RWPE2 (cell line): ENCODE measurements around the gene MYO3A.
"Not testable (repeated sequence)": the region's sequence is repeated elsewhere in the genome, so short reads cannot be mapped to it uniquely, and the experiment has no call there.

ENCODE experiments used
- ATAC-seq: fragments of 200-7000 bp; cut with Tn5 transposase; 3 replicates; pipeline ENCODE4 v1.9.1; 2021; ENCODE audit warnings: low read depth
- DNase-seq: peaks from one replicate; pipeline ENCODE4 v3.0.0-alpha.2; 2020; ENCODE audit warnings: low spot score
- H3K27ac ChIP-seq: fragments of 450-650 bp; 2 replicates; pipeline ENCODE4 v1.5.1; 2017; ENCODE audit warnings: mild to moderate bottlenecking; ENCODE audit not compliant: poor library complexity, severe bottlenecking
- H3K27me3 ChIP-seq: fragments of 250-450 bp; sonication (Bioruptor Pico); 2 replicates; pipeline ENCODE4 v1.5.1; 2021; ENCODE audit warnings: mild to moderate bottlenecking, moderate library complexity; ENCODE audit not compliant: insufficient read depth, poor library complexity, severe bottlenecking
- H3K36me3 ChIP-seq: fragments of 250-450 bp; sonication (Bioruptor Pico); 2 replicates; pipeline ENCODE4 v1.5.1; 2020; ENCODE audit warnings: low read depth, mild to moderate bottlenecking, moderate library complexity
- H3K4me1 ChIP-seq: fragments of 250-450 bp; sonication (Bioruptor Pico); 2 replicates; pipeline ENCODE4 v1.5.1; 2021; ENCODE audit warnings: mild to moderate bottlenecking, moderate library complexity; ENCODE audit not compliant: insufficient read depth, poor library complexity, severe bottlenecking
- H3K4me3 ChIP-seq: fragments of 250-450 bp; sonication (Bioruptor Pico); 2 replicates; pipeline ENCODE4 v1.5.1; 2021; ENCODE audit warnings: mild to moderate bottlenecking, moderate library complexity; ENCODE audit not compliant: severe bottlenecking
- H3K9me3 ChIP-seq: fragments of 250-450 bp; sonication (Bioruptor Pico); 2 replicates; pipeline ENCODE4 v1.5.1; 2021; ENCODE audit warnings: mild to moderate bottlenecking, moderate library complexity; ENCODE audit not compliant: severe bottlenecking
- TF ChIP-seq, protein P1 (sequence below): fragments of 450-650 bp; IDR thresholded peaks from one replicate; pipeline ENCODE4 v1.5.1; 2017; ENCODE audit warnings: mild to moderate bottlenecking, moderate library complexity; ENCODE audit not compliant: poor library complexity, severe bottlenecking

Gene MYO3A

DNA sequence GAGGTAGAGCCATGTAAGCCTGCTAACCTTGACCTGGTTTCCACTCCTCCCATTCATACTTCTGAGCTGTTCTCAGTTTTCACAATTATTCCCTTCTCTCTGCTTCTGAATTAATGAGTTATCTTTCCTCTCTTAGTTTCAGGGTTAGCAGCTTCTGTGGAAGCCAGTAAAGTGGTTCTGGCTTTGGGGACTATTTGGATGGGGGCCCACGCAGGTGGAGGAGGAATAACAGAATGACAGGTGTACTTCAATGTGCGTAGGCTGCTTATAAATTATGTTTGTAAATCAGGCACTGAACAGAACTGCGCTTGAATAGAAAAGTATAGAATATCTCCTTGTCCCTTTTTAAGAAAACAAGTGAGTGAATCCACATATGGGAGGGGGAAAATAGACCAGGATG, 153.6 kb downstream of the MYO3A start:
- ATAC-seq, result no peak
- Histone ChIP-seq H3K27me3 (no peaks in the 10 kb centered on the region), H3K4me3 (no peak overlapping the region), H3K27ac (no peak overlapping the region), H3K4me1 (no peaks in the 10 kb centered on the region), H3K9me3 (no peaks in the 10 kb centered on the region), H3K36me3 (no peaks in the 10 kb centered on the region)
- TF ChIP-seq, protein P1, sequence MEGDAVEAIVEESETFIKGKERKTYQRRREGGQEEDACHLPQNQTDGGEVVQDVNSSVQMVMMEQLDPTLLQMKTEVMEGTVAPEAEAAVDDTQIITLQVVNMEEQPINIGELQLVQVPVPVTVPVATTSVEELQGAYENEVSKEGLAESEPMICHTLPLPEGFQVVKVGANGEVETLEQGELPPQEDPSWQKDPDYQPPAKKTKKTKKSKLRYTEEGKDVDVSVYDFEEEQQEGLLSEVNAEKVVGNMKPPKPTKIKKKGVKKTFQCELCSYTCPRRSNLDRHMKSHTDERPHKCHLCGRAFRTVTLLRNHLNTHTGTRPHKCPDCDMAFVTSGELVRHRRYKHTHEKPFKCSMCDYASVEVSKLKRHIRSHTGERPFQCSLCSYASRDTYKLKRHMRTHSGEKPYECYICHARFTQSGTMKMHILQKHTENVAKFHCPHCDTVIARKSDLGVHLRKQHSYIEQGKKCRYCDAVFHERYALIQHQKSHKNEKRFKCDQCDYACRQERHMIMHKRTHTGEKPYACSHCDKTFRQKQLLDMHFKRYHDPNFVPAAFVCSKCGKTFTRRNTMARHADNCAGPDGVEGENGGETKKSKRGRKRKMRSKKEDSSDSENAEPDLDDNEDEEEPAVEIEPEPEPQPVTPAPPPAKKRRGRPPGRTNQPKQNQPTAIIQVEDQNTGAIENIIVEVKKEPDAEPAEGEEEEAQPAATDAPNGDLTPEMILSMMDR, result no peak
- DNase-seq, result no peak

- TF ChIP-seq, protein P1, result no peak
- no peak for ATAC-seq
These were observed 156.0 kb downstream of the MYO3A start for GRCh38 chr10:26090026-26090425.

GRCh38 chr10:26090762-26091161, 156.7 kb downstream of the MYO3A start:
- H3K4me3 ChIP-seq, result no peak overlapping the region
- TF ChIP-seq, protein P1, result no peak
- no peak overlapping the region for H3K27ac ChIP-seq
- no peaks in the 10 kb centered on the region for H3K9me3 ChIP-seq
- ATAC-seq, result no peak
- no peaks in the 10 kb centered on the region for H3K4me1 ChIP-seq
- no peak for DNase-seq
- no peaks in the 10 kb centered on the region for H3K36me3 ChIP-seq
- H3K27me3 ChIP-seq, result no peaks in the 10 kb centered on the region

More at GRCh38 chr10:26090026-26090425, 156.0 kb downstream of the MYO3A start:
- Histone ChIP-seq H3K4me3 (no peak overlapping the region), H3K4me1 (no peaks in the 10 kb centered on the region), H3K36me3 (no peaks in the 10 kb centered on the region), H3K27ac (no peak overlapping the region), H3K27me3 (no peaks in the 10 kb centered on the region), H3K9me3 (no peaks in the 10 kb centered on the region)
- no peak for DNase-seq

DNA sequence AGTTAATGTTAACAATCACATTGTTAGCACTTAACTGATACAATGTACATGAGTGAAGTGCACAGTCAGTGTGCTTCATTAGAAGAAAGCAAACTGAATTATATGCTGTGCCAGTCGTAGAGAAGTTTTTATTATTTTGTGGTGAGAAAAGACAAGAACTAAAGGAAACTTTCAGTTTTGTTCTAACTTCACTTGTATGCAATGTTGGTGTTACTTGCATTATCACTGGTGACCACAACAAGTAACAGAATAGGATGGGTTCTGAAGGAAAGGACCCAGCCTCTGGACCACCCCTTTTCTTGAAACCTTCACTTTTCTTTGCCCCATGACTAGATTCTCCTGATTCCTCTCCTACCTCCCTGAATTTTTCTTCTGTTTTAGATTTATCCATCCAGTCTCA, 159.2 kb downstream of the MYO3A start:
- H3K4me3 ChIP-seq, result no peak overlapping the region
- no peaks in the 10 kb centered on the region for H3K4me1 ChIP-seq
- ATAC-seq, result no peak
- H3K9me3 ChIP-seq, result no peaks in the 10 kb centered on the region
- DNase-seq, result no peak
- TF ChIP-seq, protein P1, result no peak
- H3K27ac ChIP-seq, result no peak overlapping the region
- no peaks in the 10 kb centered on the region for H3K36me3 ChIP-seq
- no peaks in the 10 kb centered on the region for H3K27me3 ChIP-seq

DNA sequence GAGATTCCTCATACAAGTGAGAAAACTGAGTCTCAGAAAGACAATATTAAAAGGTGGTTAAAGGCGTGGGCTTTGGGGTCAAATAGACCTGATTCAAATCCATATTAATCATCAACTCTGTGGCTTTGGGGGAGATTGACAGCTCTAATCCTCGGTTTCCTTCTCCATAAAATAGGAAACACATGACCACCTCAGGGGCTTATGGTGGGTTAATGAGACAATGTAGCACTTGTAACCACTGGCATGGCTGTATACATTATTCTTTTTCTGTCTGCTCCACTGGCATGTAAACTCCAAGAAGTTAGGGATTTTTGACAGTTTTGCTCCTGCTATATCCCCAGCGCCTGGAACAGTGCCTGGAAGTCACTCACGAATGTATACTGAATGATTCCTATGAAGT, 161.8 kb downstream of the MYO3A start:
- ATAC-seq, result no peak
- H3K27me3 ChIP-seq, result no peaks in the 10 kb centered on the region
- H3K9me3 ChIP-seq, result no peaks in the 10 kb centered on the region
- H3K4me3 ChIP-seq, result no peak overlapping the region
- H3K27ac ChIP-seq, result no peak overlapping the region
- H3K4me1 ChIP-seq, result no peaks in the 10 kb centered on the region
- H3K36me3 ChIP-seq, result no peaks in the 10 kb centered on the region
- TF ChIP-seq, protein P1, result no peak
- no peak for DNase-seq

DNA sequence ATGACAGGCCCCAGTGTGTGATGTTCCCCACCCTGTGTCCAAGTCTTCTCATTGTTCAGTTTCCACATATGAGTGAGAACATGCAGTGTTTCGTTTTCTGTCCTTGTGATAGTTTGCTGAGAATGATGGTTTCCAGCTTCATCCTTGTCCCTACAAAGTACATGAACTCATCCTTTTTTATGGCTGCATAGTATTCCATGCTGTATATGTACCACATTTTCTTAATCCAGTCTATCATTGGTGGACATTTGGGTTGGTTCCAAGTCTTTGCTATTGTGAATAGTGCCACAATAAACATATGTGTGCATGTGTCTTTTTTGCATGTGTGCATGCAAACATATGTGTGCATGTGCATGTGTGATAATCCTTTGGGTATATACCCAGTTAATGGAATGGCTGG, 163.5 kb downstream of the MYO3A start:
- not testable (repeated sequence) for DNase-seq, H3K9me3 ChIP-seq, H3K27me3 ChIP-seq, H3K4me1 ChIP-seq, ATAC-seq, H3K36me3 ChIP-seq, H3K27ac ChIP-seq, H3K4me3 ChIP-seq
